Astrocyte (in vitro differentiated cells and primary cell): ENCODE measurements around the gene SGCD. TPM values are rescaled to one million over a fixed set of nuclear protein-coding genes. Genes with fewer than 3 reads are reported as not detected.

ENCODE experiments used
- DNase-seq: peaks from one replicate; pipeline ENCODE4 v3.0.0-alpha.2; 2010; ENCODE audit warnings: low read depth
- FAIRE-seq: peaks from 2 replicates; lab custom pipeline; 2011; peaks lifted over from hg19 to GRCh38; lab: Jason Lieb, UNC
- H2AFZ ChIP-seq: 2 replicates; pipeline ENCODE4 v1.6.0; 2012; ENCODE audit warnings: low read depth, low read length, inconsistent platforms
- H3K27ac ChIP-seq: 2 replicates; pipeline ENCODE4 v1.5.1; 2011; ENCODE audit warnings: low read depth, low read length, inconsistent platforms
- H3K27me3 ChIP-seq: 2 replicates; pipeline ENCODE4 v1.6.0; 2011; ENCODE audit warnings: low read length, inconsistent platforms; ENCODE audit not compliant: insufficient read depth
- H3K36me3 ChIP-seq: 2 replicates; pipeline ENCODE4 v1.5.1; 2011; ENCODE audit warnings: low read length, inconsistent platforms; ENCODE audit not compliant: insufficient read depth
- H3K4me1 ChIP-seq: 2 replicates; pipeline ENCODE4 v1.5.1; 2011; ENCODE audit warnings: low read length, inconsistent platforms; ENCODE audit not compliant: insufficient read depth
- H3K4me2 ChIP-seq: 2 replicates; pipeline ENCODE4 v1.6.0; 2012; ENCODE audit warnings: low read length, inconsistent platforms
- H3K4me3 ChIP-seq: 2 replicates; pipeline ENCODE4 v1.5.1; 2011; ENCODE audit warnings: low read depth, mild to moderate bottlenecking, low read length, inconsistent platforms; ENCODE audit not compliant: insufficient read depth
- H3K79me2 ChIP-seq: 2 replicates; pipeline ENCODE4 v1.6.0; 2012; ENCODE audit warnings: mild to moderate bottlenecking, low read length, inconsistent platforms; ENCODE audit not compliant: insufficient read depth
- H3K9ac ChIP-seq: 2 replicates; pipeline ENCODE4 v1.6.0; 2012; ENCODE audit warnings: mild to moderate bottlenecking, low read length, inconsistent platforms
- H3K9me3 ChIP-seq: 2 replicates; pipeline ENCODE4 v1.5.1; 2012; ENCODE audit warnings: low read depth, mild to moderate bottlenecking, low read length, inconsistent platforms; ENCODE audit not compliant: insufficient read depth
- H4K20me1 ChIP-seq: 2 replicates; pipeline ENCODE4 v1.6.0; 2012; ENCODE audit warnings: low read length, inconsistent platforms; ENCODE audit not compliant: insufficient read depth
- H3K27ac Mint-ChIP-seq: one replicate; pipeline ENCODE4 v1.8.0; 2021; ENCODE audit warnings: mild to moderate bottlenecking, mixed read lengths; ENCODE audit not compliant: unreplicated experiment
- H3K27me3 Mint-ChIP-seq: one replicate; pipeline ENCODE4 v1.8.0; 2021; ENCODE audit warnings: low read depth, mixed read lengths; ENCODE audit not compliant: unreplicated experiment
- H3K36me3 Mint-ChIP-seq: one replicate; pipeline ENCODE4 v1.8.0; 2021; ENCODE audit warnings: low read depth, mixed read lengths; ENCODE audit not compliant: unreplicated experiment
- H3K4me1 Mint-ChIP-seq: one replicate; pipeline ENCODE4 v1.8.0; 2021; ENCODE audit warnings: low read depth, mixed read lengths; ENCODE audit not compliant: unreplicated experiment
- H3K4me3 Mint-ChIP-seq: one replicate; pipeline ENCODE4 v1.8.0; 2021; ENCODE audit warnings: mild to moderate bottlenecking, moderate library complexity, mixed read lengths; ENCODE audit not compliant: unreplicated experiment
- H3K9me3 Mint-ChIP-seq: one replicate; pipeline ENCODE4 v1.8.0; 2021; ENCODE audit warnings: mild to moderate bottlenecking, mixed read lengths; ENCODE audit not compliant: unreplicated experiment
- EZH2 ChIP-seq: IDR thresholded peaks from 2 replicates; pipeline ENCODE4 v1.6.1; 2012; ENCODE audit warnings: mild to moderate bottlenecking, low read length, inconsistent platforms; ENCODE audit not compliant: insufficient read depth
- total RNA-seq: library from RNA; stranded (reverse); gene quantifications from 2 replicates; pipeline ENCODE4 v1.2.1, GENCODE V29; 2021
- TF ChIP-seq, protein P1 (sequence below): IDR thresholded peaks from 2 replicates; pipeline ENCODE4 v1.5.1; 2011; ENCODE audit warnings: low read depth, mild to moderate bottlenecking, inconsistent platforms, low read length, moderate library complexity; ENCODE audit not compliant: insufficient read depth

The SGCD gene
- total RNA-seq, 1 donor from 2014 or later: 2.9 TPM

GRCh38 chr5:156411185-156411613, 84.2 kb downstream of the SGCD start:
- Histone ChIP-seq H3K36me3 (no peaks in the 10 kb centered on the region), H3K9me3 (no peaks in the 10 kb centered on the region), H4K20me1 (no peaks in the 10 kb centered on the region), H3K27me3 (no peaks in the 10 kb centered on the region), H3K79me2 (no peaks in the 10 kb centered on the region), H3K27ac (no peak overlapping the region), H3K4me1 (peaks cover 7% of the 10 kb centered on the region), H3K9ac (no peak overlapping the region), H3K4me3 (no peak overlapping the region), H2AFZ (no peak overlapping the region), H3K4me2 (peak overlapping the region; percentile 70)
- Mint-ChIP-seq H3K4me1 (peaks cover 12% of the 10 kb centered on the region), H3K4me3 (no peak overlapping the region), H3K9me3 (no peaks in the 10 kb centered on the region), H3K27me3 (no peaks in the 10 kb centered on the region), H3K36me3 (no peaks in the 10 kb centered on the region), H3K27ac (no peak overlapping the region)
- FAIRE-seq (peak; percentile 29), DNase-seq (peak; percentile 52)
- TF ChIP-seq, protein P1, sequence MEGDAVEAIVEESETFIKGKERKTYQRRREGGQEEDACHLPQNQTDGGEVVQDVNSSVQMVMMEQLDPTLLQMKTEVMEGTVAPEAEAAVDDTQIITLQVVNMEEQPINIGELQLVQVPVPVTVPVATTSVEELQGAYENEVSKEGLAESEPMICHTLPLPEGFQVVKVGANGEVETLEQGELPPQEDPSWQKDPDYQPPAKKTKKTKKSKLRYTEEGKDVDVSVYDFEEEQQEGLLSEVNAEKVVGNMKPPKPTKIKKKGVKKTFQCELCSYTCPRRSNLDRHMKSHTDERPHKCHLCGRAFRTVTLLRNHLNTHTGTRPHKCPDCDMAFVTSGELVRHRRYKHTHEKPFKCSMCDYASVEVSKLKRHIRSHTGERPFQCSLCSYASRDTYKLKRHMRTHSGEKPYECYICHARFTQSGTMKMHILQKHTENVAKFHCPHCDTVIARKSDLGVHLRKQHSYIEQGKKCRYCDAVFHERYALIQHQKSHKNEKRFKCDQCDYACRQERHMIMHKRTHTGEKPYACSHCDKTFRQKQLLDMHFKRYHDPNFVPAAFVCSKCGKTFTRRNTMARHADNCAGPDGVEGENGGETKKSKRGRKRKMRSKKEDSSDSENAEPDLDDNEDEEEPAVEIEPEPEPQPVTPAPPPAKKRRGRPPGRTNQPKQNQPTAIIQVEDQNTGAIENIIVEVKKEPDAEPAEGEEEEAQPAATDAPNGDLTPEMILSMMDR: no peak
- no peak for TF ChIP-seq EZH2

DNA sequence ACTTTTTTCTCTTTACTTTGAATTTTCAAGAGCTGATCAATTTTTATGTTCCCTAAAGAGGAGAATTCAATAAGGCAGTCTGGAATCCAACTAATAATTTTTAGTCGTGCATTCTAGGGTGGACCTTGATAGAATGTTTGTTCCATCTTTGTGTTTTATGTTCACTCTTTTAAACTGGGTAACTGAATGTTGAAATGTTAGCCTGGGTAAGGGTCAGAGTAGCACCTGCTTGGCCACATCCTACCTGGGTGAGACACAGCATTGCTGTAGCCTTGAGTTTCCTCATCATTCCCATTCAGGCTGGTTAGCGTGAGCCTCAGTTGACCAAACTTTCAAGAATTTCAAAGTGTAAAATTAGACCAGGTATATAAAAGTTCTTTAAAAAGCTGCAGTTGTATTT, 85.0 kb downstream of the SGCD start:
- Mint-ChIP-seq H3K9me3 (no peaks in the 10 kb centered on the region), H3K27ac (no peak overlapping the region), H3K36me3 (no peaks in the 10 kb centered on the region), H3K4me3 (no peak overlapping the region), H3K4me1 (peaks cover 12% of the 10 kb centered on the region), H3K27me3 (no peaks in the 10 kb centered on the region)
- Histone ChIP-seq H3K79me2 (no peaks in the 10 kb centered on the region), H3K36me3 (no peaks in the 10 kb centered on the region), H3K4me3 (no peak overlapping the region), H4K20me1 (no peaks in the 10 kb centered on the region), H3K9ac (no peak overlapping the region), H3K9me3 (no peaks in the 10 kb centered on the region), H2AFZ (no peak overlapping the region), H3K4me2 (no peak overlapping the region), H3K27me3 (no peaks in the 10 kb centered on the region), H3K27ac (no peak overlapping the region), H3K4me1 (peaks cover 7% of the 10 kb centered on the region)
- DNase-seq (no peak), FAIRE-seq (no peak)
- no peak for TF ChIP-seq EZH2

DNA sequence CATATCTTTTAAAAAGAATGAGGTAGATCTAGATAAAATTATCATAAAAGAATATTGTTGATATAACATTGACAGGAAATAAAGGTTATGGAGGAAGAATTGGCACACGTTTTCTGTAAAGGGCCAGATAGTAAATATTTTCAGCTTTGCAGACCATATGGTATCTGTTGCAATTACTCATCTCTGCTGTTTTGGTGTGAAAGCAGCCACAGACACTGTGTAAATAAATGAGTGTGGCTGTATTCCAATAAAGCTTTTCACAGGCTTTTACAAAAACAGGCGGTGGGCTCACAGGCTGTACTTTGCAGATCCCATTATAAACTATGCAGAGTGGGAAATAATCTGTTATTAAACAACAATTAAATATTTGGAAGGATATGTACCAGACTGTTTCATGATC, 87.4 kb downstream of the SGCD start:
- H3K9ac ChIP-seq: no peak overlapping the region
- no peak overlapping the region for H3K4me3 Mint-ChIP-seq
- H3K9me3 Mint-ChIP-seq: no peaks in the 10 kb centered on the region
- no peak overlapping the region for H3K27ac Mint-ChIP-seq
- H3K27me3 Mint-ChIP-seq: no peaks in the 10 kb centered on the region
- H3K79me2 ChIP-seq: no peaks in the 10 kb centered on the region
- no peaks in the 10 kb centered on the region for H4K20me1 ChIP-seq
- peak; percentile 23 for DNase-seq
- H3K4me3 ChIP-seq: no peak overlapping the region
- FAIRE-seq: no peak
- H3K9me3 ChIP-seq: peaks cover 2% of the 10 kb centered on the region
- no peaks in the 10 kb centered on the region for H3K36me3 Mint-ChIP-seq
- H3K4me2 ChIP-seq: no peak overlapping the region
- no peaks in the 10 kb centered on the region for H3K36me3 ChIP-seq
- no peak overlapping the region for H2AFZ ChIP-seq
- no peak overlapping the region for H3K27ac ChIP-seq
- H3K4me1 ChIP-seq: peaks cover 7% of the 10 kb centered on the region
- TF ChIP-seq, protein P1: no peak
- no peak for TF ChIP-seq EZH2
- no peaks in the 10 kb centered on the region for H3K27me3 ChIP-seq
- H3K4me1 Mint-ChIP-seq: peaks cover 12% of the 10 kb centered on the region
